Neural cell (in vitro differentiated cells): Measurements from ENCODE around the gene EBLN2.

Source experiments
- CTCF ChIP-seq: fragments of 450-650 bp; IDR thresholded peaks from 2 replicates; pipeline ENCODE4 v1.5.1; 2014; ENCODE audit warnings: antibody characterized with exemption, mild to moderate bottlenecking, moderate library complexity; ENCODE audit not compliant: poor library complexity, severe bottlenecking
- EP300 ChIP-seq: fragments of 450-650 bp; conservative IDR thresholded peaks from 2 replicates; pipeline ENCODE4 v1.6.1; 2014; ENCODE audit warnings: antibody characterized with exemption, mild to moderate bottlenecking, moderate library complexity; ENCODE audit not compliant: poor library complexity, severe bottlenecking
- EZH2 ChIP-seq: fragments of 200-600, 300-800 bp; shearing (Covaris generic), sonication (generic); IDR thresholded peaks from 2 replicates; pipeline ENCODE4 v1.6.1; 2014; ENCODE audit warnings: antibody characterized with exemption, low read length, borderline replicate concordance, mild to moderate bottlenecking; ENCODE audit not compliant: insufficient read depth, poor library complexity, severe bottlenecking
- REST ChIP-seq: IDR thresholded peaks from 2 replicates; pipeline ENCODE4 v1.6.1; 2012; ENCODE audit warnings: borderline replicate concordance

GRCh38 chr3:73107676-73108187, 46.3 kb downstream of the EBLN2 start:
- TF ChIP-seq CTCF (no peak), EZH2 (no peak), EP300 (no peak), REST (no peak)
